H1 (cell line): Measurements from ENCODE around the gene UPF3A. TPM values are rescaled to one million over a fixed set of nuclear protein-coding genes. Genes with fewer than 3 reads are reported as not detected.

Experiments used
- CTCF ChIA-PET: fragments of 300-600 bp; sonication (Branson Sonifier 250); formaldehyde crosslinking; loops from one replicate; lab custom pipeline; 2021; ENCODE audit not compliant: partially characterized antibody; lab: Charles Lee
- POLR2A ChIA-PET: fragments of 300-600 bp; sonication (Branson Sonifier 250); formaldehyde crosslinking; loops from one replicate; lab custom pipeline; 2021; ENCODE audit warnings: inconsistent platforms; ENCODE audit not compliant: partially characterized antibody; lab: Charles Lee
- DNase-seq, 2 experiments: peaks; one replicate each; pipeline versions ENCODE4 v3.0.0 to v3.0.0-alpha.2; 2010 to 2022; ENCODE audit warnings: low spot score in 2 of 2, low read depth in 1 of 2, mixed read lengths in 1 of 2
- FAIRE-seq: peaks from 2 replicates; lab custom pipeline; 2011; peaks lifted over from hg19 to GRCh38; lab: Jason Lieb, UNC
- H2AFZ ChIP-seq: 2 replicates; pipeline ENCODE4 v1.8.1; 2012; ENCODE audit warnings: low read length, inconsistent platforms
- H2AK5ac ChIP-seq: 2 replicates; pipeline ENCODE4 v1.6.1; 2013; ENCODE audit warnings: low read depth, low read length
- H2BK120ac ChIP-seq: replicated peaks from 2 replicates; pipeline ENCODE3; 2013; ENCODE audit warnings: low read depth, low read length, inconsistent platforms
- H2BK12ac ChIP-seq: 2 replicates; pipeline ENCODE4 v1.6.1; 2013; ENCODE audit warnings: low read depth, low read length
- H2BK15ac ChIP-seq: 2 replicates; pipeline ENCODE4 v1.6.1; 2013; ENCODE audit warnings: low read length
- H2BK20ac ChIP-seq: 2 replicates; pipeline ENCODE4 v1.6.1; 2013; ENCODE audit warnings: low read length
- H2BK5ac ChIP-seq: 2 replicates; pipeline ENCODE4 v1.6.1; 2013; ENCODE audit warnings: low read depth, low read length
- H3K14ac ChIP-seq: 2 replicates; pipeline ENCODE4 v1.6.1; 2013; ENCODE audit warnings: inconsistent platforms; ENCODE audit not compliant: insufficient read length
- H3K18ac ChIP-seq: 2 replicates; pipeline ENCODE4 v1.6.1; 2013; ENCODE audit warnings: low read length; ENCODE audit errors: extremely low read depth
- H3K23ac ChIP-seq: 2 replicates; pipeline ENCODE4 v1.6.1; 2013; ENCODE audit warnings: inconsistent platforms; ENCODE audit not compliant: insufficient read length
- H3K23me2 ChIP-seq: 2 replicates; pipeline ENCODE4 v1.6.1; 2013; ENCODE audit warnings: low read depth, low read length
- H3K27ac ChIP-seq: 2 replicates; pipeline ENCODE4 v1.6.1; 2011; ENCODE audit warnings: low read depth, low read length, inconsistent platforms
- H3K27me3 ChIP-seq, 4 experiments: replicated peaks in 1 of 4; 1 replicate in 1 of 4; 2 replicates in 3 of 4; pipeline versions ENCODE4 v1.6.1 to v1.8.1; 2011 to 2013; ENCODE audit warnings: low read length in 3 of 4, mild to moderate bottlenecking in 3 of 4, inconsistent platforms in 2 of 4, mixed read lengths in 2 of 4, moderate library complexity in 1 of 4; ENCODE audit not compliant: control insufficient read depth in 3 of 4, insufficient read depth in 3 of 4; ENCODE audit errors: extremely low read depth in 1 of 4
- H3K36me3 ChIP-seq, 4 experiments: 2 replicates each; pipeline versions ENCODE4 v1.6.1 to v1.8.1; 2011 to 2013; ENCODE audit warnings: mild to moderate bottlenecking in 4 of 4, low read length in 3 of 4, moderate library complexity in 2 of 4, control low read depth in 1 of 4, inconsistent platforms in 1 of 4; ENCODE audit not compliant: insufficient read depth in 4 of 4, control insufficient read depth in 2 of 4
- H3K4ac ChIP-seq: replicated peaks from 2 replicates; pipeline ENCODE3; 2013; ENCODE audit warnings: low read length, low read depth, mixed read lengths, inconsistent platforms; ENCODE audit not compliant: insufficient read length
- H3K4me1 ChIP-seq, 4 experiments: replicated peaks in 1 of 4; 1 replicate in 1 of 4; 2 replicates in 3 of 4; pipeline versions ENCODE4 v1.6.1 to v1.8.1; 2011 to 2013; ENCODE audit warnings: low read length in 3 of 4, inconsistent platforms in 2 of 4, mixed read lengths in 1 of 4; ENCODE audit not compliant: insufficient read depth in 4 of 4, control insufficient read depth in 3 of 4
- H3K4me2 ChIP-seq, 2 experiments: 2 replicates each; pipeline versions ENCODE4 v1.6.1 to v1.8.1; 2011 to 2013; ENCODE audit warnings: low read depth in 2 of 2, low read length in 2 of 2, control low read depth in 1 of 2, inconsistent platforms in 1 of 2, mild to moderate bottlenecking in 1 of 2; ENCODE audit not compliant: insufficient read depth in 1 of 2
- H3K4me3 ChIP-seq, 4 experiments: fragments of 200-600, 300-600 bp in 1 of 4; sonication (generic), shearing (Covaris generic), sonication (Bioruptor Twin) in 1 of 4; 2 replicates each; pipeline versions ENCODE4 v1.5.1 to v1.8.1; 2011 to 2016; ENCODE audit warnings: low read length in 4 of 4, low read depth in 3 of 4, control low read depth in 2 of 4, inconsistent platforms in 2 of 4, mild to moderate bottlenecking in 2 of 4, mixed read lengths in 1 of 4, moderate library complexity in 1 of 4; ENCODE audit not compliant: insufficient read depth in 2 of 4; ENCODE audit errors: extremely low read depth in 1 of 4
- H3K56ac ChIP-seq: replicated peaks from 2 replicates; pipeline ENCODE3; 2013; ENCODE audit warnings: low read depth, mild to moderate bottlenecking, mixed read lengths, low read length, inconsistent platforms; ENCODE audit not compliant: insufficient read length
- H3K79me1 ChIP-seq: 2 replicates; pipeline ENCODE4 v1.6.1; 2013; ENCODE audit warnings: low read depth, low read length, control low read depth
- H3K79me2 ChIP-seq, 2 experiments: 2 replicates each; pipeline versions ENCODE4 v1.6.1 to v1.8.1; 2012 to 2013; ENCODE audit warnings: low read length in 2 of 2, mild to moderate bottlenecking in 2 of 2, inconsistent platforms in 1 of 2; ENCODE audit not compliant: insufficient read depth in 2 of 2, control insufficient read depth in 1 of 2
- H3K9ac ChIP-seq, 4 experiments: replicated peaks in 1 of 4; 1 replicate in 1 of 4; 2 replicates in 3 of 4; pipeline versions ENCODE4 v1.6.1 to v1.8.1; 2011 to 2013; ENCODE audit warnings: low read depth in 3 of 4, low read length in 3 of 4, control low read depth in 2 of 4, mild to moderate bottlenecking in 2 of 4, moderate library complexity in 2 of 4, inconsistent platforms in 1 of 4; ENCODE audit errors: extremely low read depth in 1 of 4
- H3K9me3 ChIP-seq, 2 experiments: 2 replicates each; pipeline versions ENCODE4 v1.6.1 to v1.8.1; 2012 to 2013; ENCODE audit warnings: mild to moderate bottlenecking in 2 of 2, moderate library complexity in 2 of 2, control low read depth in 1 of 2, inconsistent platforms in 1 of 2, low read depth in 1 of 2, low read length in 1 of 2, mixed read lengths in 1 of 2; ENCODE audit not compliant: insufficient read depth in 2 of 2
- H4K20me1 ChIP-seq, 2 experiments: replicated peaks in 1 of 2; 2 replicates each; pipeline versions ENCODE3 to v1.8.1; 2011 to 2013; ENCODE audit warnings: inconsistent platforms in 2 of 2, low read length in 2 of 2, mild to moderate bottlenecking in 1 of 2; ENCODE audit not compliant: insufficient read depth in 2 of 2, control insufficient read depth in 1 of 2
- H4K5ac ChIP-seq: 2 replicates; pipeline ENCODE4 v1.6.1; 2013; ENCODE audit warnings: low read length, low read depth, mixed read lengths, inconsistent platforms; ENCODE audit not compliant: insufficient read length
- H4K8ac ChIP-seq: 2 replicates; pipeline ENCODE4 v1.8.0; 2013; ENCODE audit warnings: mild to moderate bottlenecking, moderate library complexity, low read length, inconsistent platforms; ENCODE audit not compliant: insufficient read depth; ENCODE audit errors: extremely low read depth
- H4K91ac ChIP-seq: replicated peaks from 2 replicates; pipeline ENCODE3; 2013; ENCODE audit warnings: low read length, mixed read lengths, inconsistent platforms; ENCODE audit not compliant: insufficient read length
- ASH2L ChIP-seq: fragments of 200-600, 300-600 bp; sonication (generic); IDR thresholded peaks from one replicate; pipeline ENCODE4 v1.7.1; 2017; ENCODE audit warnings: low read length
- BACH1 ChIP-seq: IDR thresholded peaks from 2 replicates; pipeline ENCODE4 v1.6.1; 2012; ENCODE audit warnings: low read length, improper control_type of control experiment
- CTBP2 ChIP-seq: IDR thresholded peaks from 2 replicates; pipeline ENCODE4 v1.7.0; 2011; ENCODE audit warnings: borderline replicate concordance, mild to moderate bottlenecking, moderate library complexity, mixed read lengths, low read length; ENCODE audit not compliant: insufficient read depth, insufficient read length
- CTCF ChIP-seq, 3 experiments: IDR thresholded peaks; 1 replicate in 2 of 3; 2 replicates in 1 of 3; pipeline versions ENCODE4 v1.5.1 to v1.6.1; 2011; ENCODE audit warnings: low read length in 3 of 3, mild to moderate bottlenecking in 3 of 3, inconsistent platforms in 2 of 3, low read depth in 1 of 3, moderate library complexity in 1 of 3; ENCODE audit not compliant: insufficient read depth in 1 of 3; ENCODE audit errors: control extremely low read depth in 1 of 3
- HDAC6 ChIP-seq: IDR thresholded peaks from one replicate; pipeline ENCODE4 v1.7.1; 2012; ENCODE audit warnings: low read depth, mild to moderate bottlenecking, inconsistent platforms, low read length, moderate library complexity
- RFX5 ChIP-seq: IDR thresholded peaks from 2 replicates; pipeline ENCODE4 v1.6.1; 2011; ENCODE audit warnings: low read depth, low read length, improper control_type of control experiment, borderline replicate concordance
- SP4 ChIP-seq: IDR thresholded peaks from 2 replicates; pipeline ENCODE4 v1.6.1; 2012; ENCODE audit warnings: low read length, inconsistent platforms
- TCF12 ChIP-seq: IDR thresholded peaks from 2 replicates; pipeline ENCODE4 v1.6.1; 2011; ENCODE audit warnings: low read depth, mild to moderate bottlenecking, low read length
- USF2 ChIP-seq: IDR thresholded peaks from 2 replicates; pipeline ENCODE4 v1.6.1; 2011; ENCODE audit warnings: low read length, improper control_type of control experiment
- WGBS, 2 experiments: shearing (Covaris generic) in 1 of 2; methylation state at CpG; one replicate each; pipeline versions ENCODE4 v1.1.6 to v1.1.7; 2013 to 2015; ENCODE audit warnings: low lambda C conversion rate in 2 of 2, mixed read lengths in 2 of 2, inconsistent platforms in 1 of 2, low coverage in 1 of 2, missing lambda C conversion rate in 1 of 2; ENCODE audit not compliant: insufficient replicate concordance in 2 of 2, insufficient coverage in 1 of 2, insufficient read length in 1 of 2; ENCODE audit errors: extremely low coverage in 1 of 2, missing lambda C conversion rate in 1 of 2; 5-methylcytosine and 5-hydroxymethylcytosine counted together
- polyA plus RNA-seq, 7 experiments: library from polyadenylated mRNA; depleted of rRNA in 3 of 7; stranded (reverse) in 5 of 7; unstranded in 2 of 7; fragments of >200 nt in 5 of 7; fragments of 200-250 nt in 2 of 7; gene quantifications; 1 replicate in 5 of 7; 2 replicates in 1 of 7; 4 replicates in 1 of 7; pipeline versions ENCODE4 v1.2.1 to v1.2.3, GENCODE V29; 2011 to 2013; ENCODE audit warnings: missing spikeins in 2 of 7, mixed read lengths in 2 of 7
- total RNA-seq: library from RNA; stranded (reverse); fragmentation: NEBNext Ultra II Directional; extraction: Animal tissue kit (Norgen Biotek cat#: 25700); gene quantifications from 2 replicates; pipeline ENCODE4 v1.2.1, GENCODE V29; 2021

Gene UPF3A
- total and polyA plus RNA-seq, 2 of the 8 experiments (the other 6 are each of a cell fraction or from before 2014, with no cell fraction given): 47.1 to 58.2 TPM

- Histone ChIP-seq H3K36me3 (peaks cover 9 to 57% (median 26%) of the 10 kb centered on the region in 4 experiments; a peak in 7 of 8 replicates), H3K9me3 (no peaks in the 10 kb centered on the region), H3K79me1 (peaks cover 4% of the 10 kb centered on the region), H4K5ac (no peak overlapping the region), H3K23me2 (no peaks in the 10 kb centered on the region), H3K79me2 (peaks cover 0 to 53% of the 10 kb centered on the region in 2 experiments; a peak in 2 of 4 replicates), H3K4ac (no peak overlapping the region), H2AFZ (no peak overlapping the region), H3K18ac (no peak overlapping the region), H3K27ac (no peak overlapping the region), H3K56ac (no peak overlapping the region), H2BK12ac (no peak overlapping the region), H3K4me2 (no peak overlapping the region), H3K4me1 (peaks cover 0 to 5% (median 3%) of the 10 kb centered on the region in 4 experiments; a peak in 4 of 7 replicates), H4K91ac (no peak overlapping the region), H2BK20ac (no peak overlapping the region), H4K20me1 (peaks cover 0 to 8% of the 10 kb centered on the region in 2 experiments), H3K4me3 (no peak overlapping the region), H2AK5ac (no peak overlapping the region), H3K23ac (no peak overlapping the region), H3K27me3 (no peaks in the 10 kb centered on the region), H3K14ac (no peak overlapping the region), H2BK15ac (no peak overlapping the region), H4K8ac (no peak overlapping the region), H2BK120ac (no peak overlapping the region), H2BK5ac (no peak overlapping the region), H3K9ac (no peak overlapping the region)
- CTCF ChIA-PET: interaction anchor here (0.8 kb wide), 1 partner anchor 19 kb away, joined by 3 read pairs; no protein-coding TSS in a partner anchor
- FAIRE-seq (no peak), DNase-seq (no peak)
- 95% methylated on average over 4 of the region's 4 CpGs; no CpG with 5 or more reads in 1 of the 2 experiments for WGBS, 2 experiments
- POLR2A ChIA-PET: interaction anchor here (0.7 to 1.4 kb wide), 4 partner anchors 10 to 50 kb away, joined by 3 to 4 read pairs (median 3); no protein-coding TSS in a partner anchor
- no peak for TF ChIP-seq CTBP2
- TF ChIP-seq USF2: no peak
- TF ChIP-seq HDAC6: no peak
- no peak for TF ChIP-seq RFX5
- TF ChIP-seq ASH2L: no peak
- no peak for TF ChIP-seq BACH1
- no peak for TF ChIP-seq TCF12
- TF ChIP-seq SP4: no peak
- TF ChIP-seq CTCF (IDR thresholded peaks at IDR 0.05; ENCODE audit: control extremely low read depth in 1 of 3, insufficient read depth in 1 of 3, low read depth in 1 of 3, low read length in 3 of 3): no peak
Measured at GRCh38 chr13:114285166-114285808, 3.9 kb downstream of the UPF3A start.
